H9 (cell line): ENCODE results near the gene TMEM127. TPM values are rescaled to one million over a fixed set of nuclear protein-coding genes. Genes with fewer than 3 reads are reported as not detected.

Experiments used
- DNase-seq: peaks from one replicate; pipeline ENCODE4 v3.0.0-alpha.2; 2017
- H2AFZ ChIP-seq: one replicate; pipeline ENCODE4 v1.6.1; 2013; ENCODE audit warnings: mild to moderate bottlenecking, low read length, control low read depth, moderate library complexity
- H2AK5ac ChIP-seq: 2 replicates; pipeline ENCODE4 v1.6.1; 2013; ENCODE audit warnings: low read length, control low read depth, mixed read lengths; ENCODE audit not compliant: insufficient read length
- H2BK120ac ChIP-seq: one replicate; pipeline ENCODE4 v1.6.1; 2013; ENCODE audit warnings: low read depth, mild to moderate bottlenecking, low read length, control low read depth, inconsistent platforms; ENCODE audit not compliant: poor library complexity, severe bottlenecking
- H2BK12ac ChIP-seq: 2 replicates; pipeline ENCODE4 v1.6.1; 2013; ENCODE audit warnings: low read length, control low read depth, mixed read lengths, low read depth; ENCODE audit not compliant: insufficient read length
- H2BK15ac ChIP-seq: 2 replicates; pipeline ENCODE4 v1.6.1; 2013; ENCODE audit warnings: low read depth, low read length, control low read depth
- H2BK20ac ChIP-seq: one replicate; pipeline ENCODE4 v1.6.1; 2013; ENCODE audit warnings: low read depth, mild to moderate bottlenecking, low read length, control low read depth, inconsistent platforms; ENCODE audit not compliant: poor library complexity, severe bottlenecking
- H2BK5ac ChIP-seq: 2 replicates; pipeline ENCODE4 v1.6.1; 2013; ENCODE audit warnings: low read length, control low read depth, mixed read lengths; ENCODE audit not compliant: insufficient read length
- H3K14ac ChIP-seq: 2 replicates; pipeline ENCODE4 v1.6.1; 2013; ENCODE audit warnings: low read length, control low read depth; ENCODE audit not compliant: insufficient read depth
- H3K18ac ChIP-seq: 2 replicates; pipeline ENCODE4 v1.6.1; 2013; ENCODE audit warnings: low read depth, mild to moderate bottlenecking, mixed read lengths, low read length, control low read depth; ENCODE audit not compliant: insufficient read length
- H3K23ac ChIP-seq: 2 replicates; pipeline ENCODE4 v1.6.1; 2013; ENCODE audit warnings: low read length, control low read depth, mixed read lengths, low read depth; ENCODE audit not compliant: insufficient read length
- H3K23me2 ChIP-seq: 2 replicates; pipeline ENCODE4 v1.6.1; 2013; ENCODE audit warnings: low read depth, mild to moderate bottlenecking, mixed read lengths, low read length, control low read depth; ENCODE audit not compliant: insufficient read length, poor library complexity, severe bottlenecking
- H3K27ac ChIP-seq: 2 replicates; pipeline ENCODE4 v1.5.1; 2013; ENCODE audit warnings: low read length, control low read depth, mixed read lengths, low read depth; ENCODE audit not compliant: insufficient read length
- H3K27me3 ChIP-seq: 2 replicates; pipeline ENCODE4 v1.6.1; 2013; ENCODE audit warnings: low read length, control low read depth, inconsistent platforms; ENCODE audit not compliant: insufficient read depth
- H3K4ac ChIP-seq: 2 replicates; pipeline ENCODE4 v1.6.1; 2013; ENCODE audit warnings: low read depth, mild to moderate bottlenecking, control low read depth, inconsistent platforms, low read length, moderate library complexity
- H3K4me1 ChIP-seq: 2 replicates; pipeline ENCODE4 v1.6.1; 2013; ENCODE audit warnings: low read length, control low read depth, inconsistent platforms; ENCODE audit not compliant: insufficient read depth
- H3K4me2 ChIP-seq: 2 replicates; pipeline ENCODE4 v1.6.1; 2013; ENCODE audit warnings: low read length, control low read depth, mixed read lengths; ENCODE audit not compliant: insufficient read length, insufficient read depth
- H3K56ac ChIP-seq: 2 replicates; pipeline ENCODE4 v1.6.1; 2013; ENCODE audit warnings: low read depth, mild to moderate bottlenecking, mixed read lengths, low read length, control low read depth; ENCODE audit not compliant: insufficient read length
- H3K79me1 ChIP-seq: 2 replicates; pipeline ENCODE4 v1.6.1; 2013; ENCODE audit warnings: low read depth, mild to moderate bottlenecking, moderate library complexity, low read length, control low read depth, inconsistent platforms; ENCODE audit not compliant: insufficient read depth, poor library complexity, severe bottlenecking
- H3K79me2 ChIP-seq: 2 replicates; pipeline ENCODE4 v1.6.1; 2013; ENCODE audit warnings: low read length, control low read depth, inconsistent platforms; ENCODE audit not compliant: insufficient read depth
- H3K9ac ChIP-seq: 2 replicates; pipeline ENCODE4 v1.6.1; 2013; ENCODE audit warnings: low read length, control low read depth, mixed read lengths; ENCODE audit not compliant: insufficient read length; ENCODE audit errors: extremely low read depth
- H3K9me3 ChIP-seq: one replicate; pipeline ENCODE4 v1.6.1; 2013; ENCODE audit warnings: low read depth, low read length, inconsistent platforms; ENCODE audit not compliant: control insufficient read depth
- H3T11ph ChIP-seq: one replicate; pipeline ENCODE4 v1.6.1; 2013; ENCODE audit warnings: mild to moderate bottlenecking, low read length, control low read depth, inconsistent platforms
- H4K20me1 ChIP-seq: one replicate; pipeline ENCODE4 v1.6.1; 2013; ENCODE audit not compliant: control insufficient read depth, insufficient read length, insufficient read depth
- H4K5ac ChIP-seq: 2 replicates; pipeline ENCODE4 v1.6.1; 2013; ENCODE audit warnings: low read depth, mild to moderate bottlenecking, mixed read lengths, low read length, control low read depth; ENCODE audit not compliant: insufficient read length
- H4K8ac ChIP-seq: replicated peaks from 2 replicates; pipeline ENCODE4 v1.6.1; 2013; ENCODE audit warnings: low read length, control low read depth, mixed read lengths, low read depth; ENCODE audit not compliant: insufficient read length
- H4K91ac ChIP-seq: 2 replicates; pipeline ENCODE4 v1.6.1; 2013; ENCODE audit warnings: low read depth, mild to moderate bottlenecking, moderate library complexity, mixed read lengths, low read length, control low read depth; ENCODE audit not compliant: insufficient read length
- H3K27ac Mint-ChIP-seq, 3 experiments: 2 replicates in 2 of 3; 3 replicates in 1 of 3; pipeline ENCODE4 v1.8.0; 2020 to 2021; ENCODE audit warnings: mixed read lengths in 3 of 3, mild to moderate bottlenecking in 1 of 3, moderate library complexity in 1 of 3
- H3K27me3 Mint-ChIP-seq: 2 replicates; pipeline ENCODE4 v1.8.0; 2021; ENCODE audit warnings: low read depth, mild to moderate bottlenecking, moderate library complexity, mixed read lengths
- H3K36me3 Mint-ChIP-seq, 3 experiments: 2 replicates in 2 of 3; 3 replicates in 1 of 3; pipeline ENCODE4 v1.8.0; 2020 to 2021; ENCODE audit warnings: low read depth in 3 of 3, mixed read lengths in 3 of 3; ENCODE audit not compliant: insufficient read depth in 1 of 3
- H3K4me1 Mint-ChIP-seq, 2 experiments: 2 replicates each; pipeline ENCODE4 v1.8.0; 2020; ENCODE audit warnings: mixed read lengths in 2 of 2
- H3K4me3 Mint-ChIP-seq, 2 experiments: 2 replicates in 1 of 2; 3 replicates in 1 of 2; pipeline ENCODE4 v1.8.0; 2020 to 2021; ENCODE audit warnings: mild to moderate bottlenecking in 2 of 2, mixed read lengths in 2 of 2, moderate library complexity in 1 of 2
- H3K9me3 Mint-ChIP-seq, 2 experiments: 2 replicates in 1 of 2; 3 replicates in 1 of 2; pipeline ENCODE4 v1.8.0; 2020; ENCODE audit warnings: mild to moderate bottlenecking in 2 of 2, mixed read lengths in 2 of 2, moderate library complexity in 1 of 2
- WGBS: extraction: QIAGEN DNeasy Blood & Tissue Kit; methylation state at CpG from one replicate; pipeline ENCODE4 v1.1.7; 2013; ENCODE audit warnings: missing lambda C conversion rate, low lambda C conversion rate, mixed read lengths; ENCODE audit not compliant: insufficient read length; ENCODE audit errors: extremely low coverage; 5-methylcytosine and 5-hydroxymethylcytosine counted together
- total RNA-seq: library from RNA; stranded (reverse); gene quantifications from 2 replicates; pipeline ENCODE4 v1.2.1, GENCODE V29; 2021
- TF ChIP-seq, protein P1 (sequence below): fragments of 200-600 bp; sonication (generic); conservative IDR thresholded peaks from 3 replicates; pipeline ENCODE4 v1.8.0; 2021; ENCODE audit warnings: antibody characterized with exemption, mild to moderate bottlenecking

The TMEM127 gene
- total RNA-seq, 1 experiment from 2014 or later: 30.1 TPM

DNA sequence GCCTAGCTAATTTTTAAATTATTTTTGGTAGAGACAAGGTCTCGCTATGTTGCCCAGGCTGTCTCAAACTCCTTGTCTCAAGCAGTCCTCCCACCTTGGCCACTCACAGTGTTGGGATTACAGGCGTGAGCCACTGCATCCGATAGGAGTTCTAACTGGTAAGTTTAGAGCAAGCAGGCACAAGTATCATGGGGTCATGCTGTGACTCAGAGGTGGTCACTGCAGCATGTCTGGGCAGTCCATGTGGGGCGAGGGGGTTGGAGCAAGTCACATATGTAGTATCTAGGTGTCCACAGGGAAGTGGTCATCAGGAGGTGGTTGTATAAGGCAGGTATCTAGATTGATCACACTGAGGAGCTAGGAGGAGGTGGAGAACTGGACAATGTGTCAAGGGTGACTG is 34.5 kb downstream of the TMEM127 start:
- H3K79me1 ChIP-seq: peaks cover 3% of the 10 kb centered on the region
- no CpG with 5 or more reads among the region's 4 CpGs for WGBS
- no peak overlapping the region for H4K5ac ChIP-seq
- no peak overlapping the region for H3K4me2 ChIP-seq
- no peak overlapping the region for H3T11ph ChIP-seq
- H3K27ac Mint-ChIP-seq: peak overlapping the region in 1 of 3 experiments; percentile 35; a peak in 2 of 7 replicates
- H2AFZ ChIP-seq: no peak overlapping the region
- no peak overlapping the region for H4K91ac ChIP-seq
- H3K56ac ChIP-seq: peak overlapping the region; percentile 73
- no peak overlapping the region for H3K4ac ChIP-seq
- no peak overlapping the region for H3K27ac ChIP-seq
- no peaks in the 10 kb centered on the region for H3K79me2 ChIP-seq
- no peaks in the 10 kb centered on the region for H3K27me3 ChIP-seq
- H2BK20ac ChIP-seq: no peak overlapping the region
- no peak overlapping the region for H2BK15ac ChIP-seq
- TF ChIP-seq, protein P1, sequence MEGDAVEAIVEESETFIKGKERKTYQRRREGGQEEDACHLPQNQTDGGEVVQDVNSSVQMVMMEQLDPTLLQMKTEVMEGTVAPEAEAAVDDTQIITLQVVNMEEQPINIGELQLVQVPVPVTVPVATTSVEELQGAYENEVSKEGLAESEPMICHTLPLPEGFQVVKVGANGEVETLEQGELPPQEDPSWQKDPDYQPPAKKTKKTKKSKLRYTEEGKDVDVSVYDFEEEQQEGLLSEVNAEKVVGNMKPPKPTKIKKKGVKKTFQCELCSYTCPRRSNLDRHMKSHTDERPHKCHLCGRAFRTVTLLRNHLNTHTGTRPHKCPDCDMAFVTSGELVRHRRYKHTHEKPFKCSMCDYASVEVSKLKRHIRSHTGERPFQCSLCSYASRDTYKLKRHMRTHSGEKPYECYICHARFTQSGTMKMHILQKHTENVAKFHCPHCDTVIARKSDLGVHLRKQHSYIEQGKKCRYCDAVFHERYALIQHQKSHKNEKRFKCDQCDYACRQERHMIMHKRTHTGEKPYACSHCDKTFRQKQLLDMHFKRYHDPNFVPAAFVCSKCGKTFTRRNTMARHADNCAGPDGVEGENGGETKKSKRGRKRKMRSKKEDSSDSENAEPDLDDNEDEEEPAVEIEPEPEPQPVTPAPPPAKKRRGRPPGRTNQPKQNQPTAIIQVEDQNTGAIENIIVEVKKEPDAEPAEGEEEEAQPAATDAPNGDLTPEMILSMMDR: no peak
- no peak overlapping the region for H3K23ac ChIP-seq
- H3K4me1 Mint-ChIP-seq: no peaks in the 10 kb centered on the region
- no peak overlapping the region for H2BK5ac ChIP-seq
- H3K4me3 Mint-ChIP-seq: no peak overlapping the region
- no peaks in the 10 kb centered on the region for H3K9me3 Mint-ChIP-seq
- no peak overlapping the region for H3K18ac ChIP-seq
- H3K23me2 ChIP-seq: no peaks in the 10 kb centered on the region
- H2AK5ac ChIP-seq: no peak overlapping the region
- no peak overlapping the region for H2BK120ac ChIP-seq
- no peak overlapping the region for H3K9ac ChIP-seq
- no peak for DNase-seq
- H3K14ac ChIP-seq: no peak overlapping the region
- H3K4me1 ChIP-seq: no peaks in the 10 kb centered on the region
- H4K20me1 ChIP-seq: no peaks in the 10 kb centered on the region
- no peak overlapping the region for H4K8ac ChIP-seq
- no peaks in the 10 kb centered on the region for H3K9me3 ChIP-seq
- H3K27me3 Mint-ChIP-seq: no peaks in the 10 kb centered on the region
- H2BK12ac ChIP-seq: no peak overlapping the region
- no peaks in the 10 kb centered on the region for H3K36me3 Mint-ChIP-seq
